22Rv1 (cell line): ENCODE measurements around the gene STBD1.

Experiments
- ZFX ChIP-seq: fragments of 450-650 bp; IDR thresholded peaks from 2 replicates; pipeline ENCODE4 v1.6.1; 2017; ENCODE audit warnings: antibody characterized with exemption, borderline replicate concordance
- TF ChIP-seq, protein P1 (sequence below): fragments of 450-650 bp; IDR thresholded peaks from 2 replicates; pipeline ENCODE4 v1.5.1; 2017; ENCODE audit warnings: mild to moderate bottlenecking

DNA sequence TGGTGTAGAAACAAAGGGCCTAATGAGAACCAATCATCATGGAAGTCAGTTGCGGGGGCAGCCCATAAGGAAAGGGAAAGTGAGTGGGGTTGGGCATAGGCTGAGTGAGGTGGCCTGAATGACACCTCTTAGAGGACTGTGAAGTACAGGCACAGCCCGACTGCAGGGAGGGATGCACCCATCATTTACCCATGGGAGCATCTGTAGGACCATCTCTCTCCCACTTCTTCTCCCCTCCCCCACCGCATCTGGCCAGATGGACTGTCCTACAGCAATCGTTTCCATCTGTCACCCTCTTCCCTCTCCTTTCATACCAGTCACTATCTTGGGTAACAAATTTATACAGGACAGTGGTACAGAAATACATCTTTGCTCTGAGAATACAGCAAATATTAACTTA is 4.2 kb downstream of the STBD1 start:
- TF ChIP-seq, protein P1, sequence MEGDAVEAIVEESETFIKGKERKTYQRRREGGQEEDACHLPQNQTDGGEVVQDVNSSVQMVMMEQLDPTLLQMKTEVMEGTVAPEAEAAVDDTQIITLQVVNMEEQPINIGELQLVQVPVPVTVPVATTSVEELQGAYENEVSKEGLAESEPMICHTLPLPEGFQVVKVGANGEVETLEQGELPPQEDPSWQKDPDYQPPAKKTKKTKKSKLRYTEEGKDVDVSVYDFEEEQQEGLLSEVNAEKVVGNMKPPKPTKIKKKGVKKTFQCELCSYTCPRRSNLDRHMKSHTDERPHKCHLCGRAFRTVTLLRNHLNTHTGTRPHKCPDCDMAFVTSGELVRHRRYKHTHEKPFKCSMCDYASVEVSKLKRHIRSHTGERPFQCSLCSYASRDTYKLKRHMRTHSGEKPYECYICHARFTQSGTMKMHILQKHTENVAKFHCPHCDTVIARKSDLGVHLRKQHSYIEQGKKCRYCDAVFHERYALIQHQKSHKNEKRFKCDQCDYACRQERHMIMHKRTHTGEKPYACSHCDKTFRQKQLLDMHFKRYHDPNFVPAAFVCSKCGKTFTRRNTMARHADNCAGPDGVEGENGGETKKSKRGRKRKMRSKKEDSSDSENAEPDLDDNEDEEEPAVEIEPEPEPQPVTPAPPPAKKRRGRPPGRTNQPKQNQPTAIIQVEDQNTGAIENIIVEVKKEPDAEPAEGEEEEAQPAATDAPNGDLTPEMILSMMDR: no peak
- TF ChIP-seq ZFX: no peak
